Choroid plexus epithelial cell (primary cell): ENCODE measurements around the gene ASIC4.

ENCODE experiments used
- DNase-seq: peaks from one replicate; pipeline ENCODE4 v3.0.0-alpha.2; 2010; ENCODE audit warnings: low read depth
- H3K4me3 ChIP-seq: 2 replicates; pipeline ENCODE4 v1.5.1; 2011; ENCODE audit warnings: low read depth, mild to moderate bottlenecking, control low read depth, low read length, moderate library complexity
- CTCF ChIP-seq: conservative IDR thresholded peaks from 2 replicates; pipeline ENCODE4 v1.5.1; 2011; ENCODE audit warnings: low read depth, mild to moderate bottlenecking, control low read depth, inconsistent platforms, low read length, moderate library complexity

Gene ASIC4

GRCh38 chr2:219475278-219475677 lies 39.0 kb upstream of the ASIC4 start:
- TF ChIP-seq CTCF: no peak
- no peak overlapping the region for H3K4me3 ChIP-seq
- DNase-seq: no peak

GRCh38 chr2:219475697-219476651 lies 38.3 kb upstream of the ASIC4 start:
- no peak overlapping the region for H3K4me3 ChIP-seq
- TF ChIP-seq CTCF: peak; percentile 93
- DNase-seq: peak; percentile 61

- no peak for DNase-seq
These were observed 37.6 kb upstream of the ASIC4 start for GRCh38 chr2:219476652-219477151.

GRCh38 chr2:219477179-219477578 lies 37.1 kb upstream of the ASIC4 start:
- no peak overlapping the region for H3K4me3 ChIP-seq
- DNase-seq: no peak
- TF ChIP-seq CTCF: no peak

More at GRCh38 chr2:219476652-219477151, 37.6 kb upstream of the ASIC4 start:
- no peak for TF ChIP-seq CTCF
- H3K4me3 ChIP-seq: no peak overlapping the region

- DNase-seq: no peak
- TF ChIP-seq CTCF: no peak
- no peak overlapping the region for H3K4me3 ChIP-seq
These were observed 36.5 kb upstream of the ASIC4 start for GRCh38 chr2:219477815-219478214.

- no peak for TF ChIP-seq CTCF
- DNase-seq: no peak
- H3K4me3 ChIP-seq: no peak overlapping the region
These were observed 35.4 kb upstream of the ASIC4 start for GRCh38 chr2:219478916-219479315.

GRCh38 chr2:219480004-219480403 lies 34.3 kb upstream of the ASIC4 start:
- H3K4me3 ChIP-seq: no peak overlapping the region
- TF ChIP-seq CTCF: no peak
- no peak for DNase-seq
